ENCODE measurements around the gene PGLYRP1. TPM values are rescaled to one million over a fixed set of nuclear protein-coding genes. Genes with fewer than 3 reads are reported as not detected.

Gene PGLYRP1
- total RNA-seq, 1 donor from 2014 or later: not detected

GRCh38 chr19:46066471-46066870 lies 43.6 kb upstream of the PGLYRP1 start:
- H3K4me1 ChIP-seq: no peaks in the 10 kb centered on the region

GRCh38 chr19:46065486-46066071 lies 42.7 kb upstream of the PGLYRP1 start:
- H3K27me3 ChIP-seq: no peaks in the 10 kb centered on the region
- H3K4me1 ChIP-seq: no peaks in the 10 kb centered on the region
- no peak overlapping the region for H3K27ac ChIP-seq
- no peaks in the 10 kb centered on the region for H3K9me3 ChIP-seq
- intact Hi-C loops (cut with DNase I): no loop called here
- TF ChIP-seq POLR2AphosphoS5 (IDR thresholded peaks at IDR 0.05; ENCODE audit: insufficient read depth in 1 of 2, low read depth in 1 of 2) (no peak), POLR2A (IDR thresholded peaks at IDR 0.05) (no peak)
- TF ChIP-seq, protein P1, sequence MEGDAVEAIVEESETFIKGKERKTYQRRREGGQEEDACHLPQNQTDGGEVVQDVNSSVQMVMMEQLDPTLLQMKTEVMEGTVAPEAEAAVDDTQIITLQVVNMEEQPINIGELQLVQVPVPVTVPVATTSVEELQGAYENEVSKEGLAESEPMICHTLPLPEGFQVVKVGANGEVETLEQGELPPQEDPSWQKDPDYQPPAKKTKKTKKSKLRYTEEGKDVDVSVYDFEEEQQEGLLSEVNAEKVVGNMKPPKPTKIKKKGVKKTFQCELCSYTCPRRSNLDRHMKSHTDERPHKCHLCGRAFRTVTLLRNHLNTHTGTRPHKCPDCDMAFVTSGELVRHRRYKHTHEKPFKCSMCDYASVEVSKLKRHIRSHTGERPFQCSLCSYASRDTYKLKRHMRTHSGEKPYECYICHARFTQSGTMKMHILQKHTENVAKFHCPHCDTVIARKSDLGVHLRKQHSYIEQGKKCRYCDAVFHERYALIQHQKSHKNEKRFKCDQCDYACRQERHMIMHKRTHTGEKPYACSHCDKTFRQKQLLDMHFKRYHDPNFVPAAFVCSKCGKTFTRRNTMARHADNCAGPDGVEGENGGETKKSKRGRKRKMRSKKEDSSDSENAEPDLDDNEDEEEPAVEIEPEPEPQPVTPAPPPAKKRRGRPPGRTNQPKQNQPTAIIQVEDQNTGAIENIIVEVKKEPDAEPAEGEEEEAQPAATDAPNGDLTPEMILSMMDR (IDR thresholded peaks at IDR 0.05): no peak
- no peaks in the 10 kb centered on the region for H3K36me3 ChIP-seq
- no peak for DNase-seq (ENCODE audit: extremely low spot score in 2 of 2)
- no peak overlapping the region for H3K4me3 ChIP-seq

More at GRCh38 chr19:46066471-46066870, 43.6 kb upstream of the PGLYRP1 start:
- no peaks in the 10 kb centered on the region for H3K36me3 ChIP-seq
- intact Hi-C loops (cut with DNase I): no loop called here
- H3K9me3 ChIP-seq: no peaks in the 10 kb centered on the region
- DNase-seq (ENCODE audit: extremely low spot score in 2 of 2): no peak
- H3K27ac ChIP-seq: no peak overlapping the region
- H3K27me3 ChIP-seq: no peaks in the 10 kb centered on the region
- TF ChIP-seq, protein P1 (IDR thresholded peaks at IDR 0.05): no peak
- TF ChIP-seq POLR2A (IDR thresholded peaks at IDR 0.05): no peak
- TF ChIP-seq POLR2AphosphoS5 (IDR thresholded peaks at IDR 0.05; ENCODE audit: insufficient read depth in 1 of 2, low read depth in 1 of 2): no peak
- H3K4me3 ChIP-seq: no peak overlapping the region

GRCh38 chr19:46063201-46063600 lies 40.3 kb upstream of the PGLYRP1 start:
- no peaks in the 10 kb centered on the region for H3K27me3 ChIP-seq

DNA sequence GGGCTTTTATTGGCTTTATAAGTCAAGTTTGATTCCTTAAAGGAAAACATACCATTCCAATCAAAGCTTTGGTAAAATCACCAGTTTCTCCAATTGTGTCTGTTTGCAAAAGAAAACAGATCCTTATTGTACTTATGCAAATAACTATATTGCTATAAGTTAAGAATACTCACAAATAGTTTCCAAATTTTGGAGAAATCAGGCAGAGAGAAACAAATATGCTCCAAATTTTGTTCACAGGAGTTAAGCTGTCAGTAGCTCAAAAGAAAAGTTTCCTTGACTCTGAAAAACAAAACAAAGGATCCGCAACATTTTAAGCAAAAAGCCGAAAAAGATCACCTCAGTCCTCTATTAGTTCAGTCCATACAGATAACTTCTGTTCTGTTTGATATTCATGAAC lies 37.2 kb upstream of the PGLYRP1 start:
- intact Hi-C loops (cut with DNase I): no loop called here
- no peak for DNase-seq (ENCODE audit: extremely low spot score in 2 of 2)
- Histone ChIP-seq H3K36me3 (no peaks in the 10 kb centered on the region), H3K4me3 (no peak overlapping the region), H3K4me1 (no peaks in the 10 kb centered on the region), H3K27ac (no peak overlapping the region), H3K9me3 (no peaks in the 10 kb centered on the region), H3K27me3 (no peaks in the 10 kb centered on the region)
- TF ChIP-seq POLR2AphosphoS5 (IDR thresholded peaks at IDR 0.05; ENCODE audit: insufficient read depth in 1 of 2, low read depth in 1 of 2) (no peak), POLR2A (IDR thresholded peaks at IDR 0.05) (no peak)
- TF ChIP-seq, protein P1 (IDR thresholded peaks at IDR 0.05): no peak

More at GRCh38 chr19:46063201-46063600, 40.3 kb upstream of the PGLYRP1 start:
- intact Hi-C loops (cut with DNase I): no loop called here
- no peaks in the 10 kb centered on the region for H3K9me3 ChIP-seq
- DNase-seq (ENCODE audit: extremely low spot score in 2 of 2): no peak
- H3K4me3 ChIP-seq: no peak overlapping the region
- H3K36me3 ChIP-seq: no peaks in the 10 kb centered on the region
- H3K27ac ChIP-seq: no peak overlapping the region
- no peaks in the 10 kb centered on the region for H3K4me1 ChIP-seq
- no peak for TF ChIP-seq POLR2A (IDR thresholded peaks at IDR 0.05)
- TF ChIP-seq POLR2AphosphoS5 (IDR thresholded peaks at IDR 0.05; ENCODE audit: insufficient read depth in 1 of 2, low read depth in 1 of 2): no peak
- TF ChIP-seq, protein P1 (IDR thresholded peaks at IDR 0.05): no peak

- no peaks in the 10 kb centered on the region for H3K36me3 ChIP-seq
- no peak overlapping the region for H3K4me3 ChIP-seq
- TF ChIP-seq, protein P1 (IDR thresholded peaks at IDR 0.05): no peak
- TF ChIP-seq POLR2AphosphoS5 (IDR thresholded peaks at IDR 0.05; ENCODE audit: insufficient read depth in 1 of 2, low read depth in 1 of 2) (no peak), POLR2A (IDR thresholded peaks at IDR 0.05) (no peak)
- H3K27ac ChIP-seq: no peak overlapping the region
- H3K4me1 ChIP-seq: no peaks in the 10 kb centered on the region
- H3K9me3 ChIP-seq: no peaks in the 10 kb centered on the region
- intact Hi-C loops (cut with DNase I): no loop called here
- DNase-seq (ENCODE audit: extremely low spot score in 2 of 2): no peak
- H3K27me3 ChIP-seq: no peaks in the 10 kb centered on the region
These were observed 35.9 kb upstream of the PGLYRP1 start for GRCh38 chr19:46058778-46059177.

Data from vagina (tissue), 2 donors.